ENCODE results near the gene KCNK10.
A peak's percentile ranks its signal among the peaks of the same experiment; 100 is the strongest.

Gene KCNK10

DNA sequence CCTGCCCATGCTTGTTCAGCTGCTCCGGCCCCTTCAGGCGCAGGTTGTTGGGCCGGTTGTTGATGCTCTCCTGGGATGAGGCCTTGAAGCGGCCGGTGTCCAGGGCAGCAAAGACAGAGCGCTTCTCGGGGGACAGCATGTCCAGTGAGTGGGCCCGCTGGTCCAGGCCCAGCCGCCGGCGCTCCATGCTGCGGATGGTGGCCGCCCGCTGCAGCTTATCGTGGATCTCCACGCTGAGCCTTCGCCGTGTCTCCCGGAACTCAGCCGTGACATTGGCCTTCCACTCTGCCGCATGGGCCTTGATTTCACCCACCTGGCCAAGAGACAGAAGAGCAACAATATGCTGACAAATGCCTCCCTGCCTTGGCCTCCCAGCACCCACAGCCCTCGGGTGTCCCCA, 137.2 kb downstream of the KCNK10 start:
- H3K27me3 ChIP-seq (ENCODE audit: insufficient read depth, low read length, poor library complexity, severe bottlenecking) = no peaks in the 10 kb centered on the region
- H3K9me3 ChIP-seq (ENCODE audit: insufficient read depth, low read depth, low read length) = no peaks in the 10 kb centered on the region
- no peaks in the 10 kb centered on the region for H4K20me1 ChIP-seq (ENCODE audit: insufficient read depth, low read length, poor library complexity, severe bottlenecking)
- no peak overlapping the region for H2AFZ ChIP-seq (ENCODE audit: low read length)
- H3K79me2 ChIP-seq (ENCODE audit: insufficient read depth, low read length) = no peaks in the 10 kb centered on the region
- no peaks in the 10 kb centered on the region for H3F3A ChIP-seq (ENCODE audit: low read depth)
- H3K4me2 ChIP-seq (ENCODE audit: low read depth, low read length, poor library complexity, severe bottlenecking) = no peak overlapping the region
- no peak overlapping the region for H3K9ac ChIP-seq (ENCODE audit: low read depth, low read length, poor library complexity, severe bottlenecking)
- H3K36me3 ChIP-seq (ENCODE audit: insufficient read depth, low read length) = no peaks in the 10 kb centered on the region
- no peak overlapping the region for H3K4me3 ChIP-seq (ENCODE audit: low read length, poor library complexity, severe bottlenecking)
- no peaks in the 10 kb centered on the region for H3K9me2 ChIP-seq (replicated peaks; ENCODE audit: low read depth, low read length)
- TF ChIP-seq EZH2phosphoT487 (IDR thresholded peaks at IDR 0.05; ENCODE audit: borderline replicate concordance) = no peak
- TF ChIP-seq, protein P1, sequence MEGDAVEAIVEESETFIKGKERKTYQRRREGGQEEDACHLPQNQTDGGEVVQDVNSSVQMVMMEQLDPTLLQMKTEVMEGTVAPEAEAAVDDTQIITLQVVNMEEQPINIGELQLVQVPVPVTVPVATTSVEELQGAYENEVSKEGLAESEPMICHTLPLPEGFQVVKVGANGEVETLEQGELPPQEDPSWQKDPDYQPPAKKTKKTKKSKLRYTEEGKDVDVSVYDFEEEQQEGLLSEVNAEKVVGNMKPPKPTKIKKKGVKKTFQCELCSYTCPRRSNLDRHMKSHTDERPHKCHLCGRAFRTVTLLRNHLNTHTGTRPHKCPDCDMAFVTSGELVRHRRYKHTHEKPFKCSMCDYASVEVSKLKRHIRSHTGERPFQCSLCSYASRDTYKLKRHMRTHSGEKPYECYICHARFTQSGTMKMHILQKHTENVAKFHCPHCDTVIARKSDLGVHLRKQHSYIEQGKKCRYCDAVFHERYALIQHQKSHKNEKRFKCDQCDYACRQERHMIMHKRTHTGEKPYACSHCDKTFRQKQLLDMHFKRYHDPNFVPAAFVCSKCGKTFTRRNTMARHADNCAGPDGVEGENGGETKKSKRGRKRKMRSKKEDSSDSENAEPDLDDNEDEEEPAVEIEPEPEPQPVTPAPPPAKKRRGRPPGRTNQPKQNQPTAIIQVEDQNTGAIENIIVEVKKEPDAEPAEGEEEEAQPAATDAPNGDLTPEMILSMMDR (conservative IDR thresholded peaks at IDR 0.05; ENCODE audit: low read length) = no peak
- no peaks in the 10 kb centered on the region for H3K4me1 ChIP-seq (ENCODE audit: insufficient read depth, low read length, poor library complexity, severe bottlenecking)

- no peak for TF ChIP-seq EZH2phosphoT487 (IDR thresholded peaks at IDR 0.05; ENCODE audit: borderline replicate concordance)
- TF ChIP-seq, protein P1 (conservative IDR thresholded peaks at IDR 0.05; ENCODE audit: low read length) = no peak
- H4K20me1 ChIP-seq (ENCODE audit: insufficient read depth, low read length, poor library complexity, severe bottlenecking) = no peaks in the 10 kb centered on the region
- H3K4me1 ChIP-seq (ENCODE audit: insufficient read depth, low read length, poor library complexity, severe bottlenecking) = no peaks in the 10 kb centered on the region
- H3K9ac ChIP-seq (ENCODE audit: low read depth, low read length, poor library complexity, severe bottlenecking) = no peak overlapping the region
- H3F3A ChIP-seq (ENCODE audit: low read depth) = no peaks in the 10 kb centered on the region
- H3K9me2 ChIP-seq (replicated peaks; ENCODE audit: low read depth, low read length) = no peaks in the 10 kb centered on the region
- no peaks in the 10 kb centered on the region for H3K27me3 ChIP-seq (ENCODE audit: insufficient read depth, low read length, poor library complexity, severe bottlenecking)
- H3K79me2 ChIP-seq (ENCODE audit: insufficient read depth, low read length) = no peaks in the 10 kb centered on the region
- no peaks in the 10 kb centered on the region for H3K9me3 ChIP-seq (ENCODE audit: insufficient read depth, low read depth, low read length)
- H3K4me3 ChIP-seq (ENCODE audit: low read length, poor library complexity, severe bottlenecking) = no peak overlapping the region
- no peak overlapping the region for H3K4me2 ChIP-seq (ENCODE audit: low read depth, low read length, poor library complexity, severe bottlenecking)
- H2AFZ ChIP-seq (ENCODE audit: low read length) = no peak overlapping the region
- no peaks in the 10 kb centered on the region for H3K36me3 ChIP-seq (ENCODE audit: insufficient read depth, low read length)
Measured at GRCh38 chr14:88184956-88185355, 138.1 kb downstream of the KCNK10 start.

GRCh38 chr14:88181072-88181471, 142.0 kb downstream of the KCNK10 start:
- no peak overlapping the region for H3K9ac ChIP-seq (ENCODE audit: low read depth, low read length, poor library complexity, severe bottlenecking)
- H3K9me3 ChIP-seq (ENCODE audit: insufficient read depth, low read depth, low read length) = no peaks in the 10 kb centered on the region
- H4K20me1 ChIP-seq (ENCODE audit: insufficient read depth, low read length, poor library complexity, severe bottlenecking) = no peaks in the 10 kb centered on the region
- no peak for TF ChIP-seq EZH2phosphoT487 (IDR thresholded peaks at IDR 0.05; ENCODE audit: borderline replicate concordance)
- TF ChIP-seq, protein P1 (conservative IDR thresholded peaks at IDR 0.05; ENCODE audit: low read length) = no peak
- H2AFZ ChIP-seq (ENCODE audit: low read length) = peak overlapping the region; percentile 71; the same call in 1 of the 2 replicates
- H3F3A ChIP-seq (ENCODE audit: low read depth) = no peaks in the 10 kb centered on the region
- no peaks in the 10 kb centered on the region for H3K9me2 ChIP-seq (replicated peaks; ENCODE audit: low read depth, low read length)
- no peak overlapping the region for H3K4me3 ChIP-seq (ENCODE audit: low read length, poor library complexity, severe bottlenecking)
- no peaks in the 10 kb centered on the region for H3K36me3 ChIP-seq (ENCODE audit: insufficient read depth, low read length)
- H3K79me2 ChIP-seq (ENCODE audit: insufficient read depth, low read length) = no peaks in the 10 kb centered on the region
- no peak overlapping the region for H3K4me2 ChIP-seq (ENCODE audit: low read depth, low read length, poor library complexity, severe bottlenecking)
- no peaks in the 10 kb centered on the region for H3K4me1 ChIP-seq (ENCODE audit: insufficient read depth, low read length, poor library complexity, severe bottlenecking)
- H3K27me3 ChIP-seq (ENCODE audit: insufficient read depth, low read length, poor library complexity, severe bottlenecking) = no peaks in the 10 kb centered on the region
